HG03342 (cell line): ENCODE data around the gene SDK1.
"Not testable (repeated sequence)": the region's sequence is repeated elsewhere in the genome, so short reads cannot be mapped to it uniquely, and the experiment has no call there.

ENCODE experiments used
- ATAC-seq: cut with Tn5 transposase; IDR thresholded peaks from one replicate; pipeline ENCODE4 v1.9.1; 2021; ENCODE audit warnings: mild to moderate bottlenecking, moderate library complexity; ENCODE audit not compliant: unreplicated experiment

Gene SDK1

GRCh38 chr7:3643091-3643490, 342.0 kb downstream of the SDK1 start:
- no peak for ATAC-seq

- ATAC-seq: no peak
These were observed 347.2 kb downstream of the SDK1 start for GRCh38 chr7:3648276-3648675.

- no peak for ATAC-seq
These were observed 348.2 kb downstream of the SDK1 start for GRCh38 chr7:3649250-3649649.

GRCh38 chr7:3649678-3650440, 348.8 kb downstream of the SDK1 start:
- no peak for ATAC-seq

- ATAC-seq: no peak
These were observed 349.8 kb downstream of the SDK1 start for GRCh38 chr7:3650844-3651243.

GRCh38 chr7:3655635-3656034, 354.6 kb downstream of the SDK1 start:
- ATAC-seq: no peak

- ATAC-seq: no peak
These were observed 356.2 kb downstream of the SDK1 start for GRCh38 chr7:3657206-3657605.

GRCh38 chr7:3668743-3669142, 367.7 kb downstream of the SDK1 start:
- no peak for ATAC-seq

GRCh38 chr7:3670898-3671297, 369.8 kb downstream of the SDK1 start:
- no peak for ATAC-seq

GRCh38 chr7:3673524-3673923, 372.5 kb downstream of the SDK1 start:
- no peak for ATAC-seq

GRCh38 chr7:3678314-3678810, 377.3 kb downstream of the SDK1 start:
- no peak for ATAC-seq

GRCh38 chr7:3682028-3682710, 381.1 kb downstream of the SDK1 start:
- no peak for ATAC-seq

GRCh38 chr7:3683546-3684539, 382.8 kb downstream of the SDK1 start:
- no peak for ATAC-seq

- no peak for ATAC-seq
These were observed 387.0 kb downstream of the SDK1 start for GRCh38 chr7:3688071-3688470.

- no peak for ATAC-seq
These were observed 387.8 kb downstream of the SDK1 start for GRCh38 chr7:3688842-3689241.

- no peak for ATAC-seq
These were observed 390.6 kb downstream of the SDK1 start for GRCh38 chr7:3691478-3692158.

GRCh38 chr7:3695602-3696001, 394.6 kb downstream of the SDK1 start:
- no peak for ATAC-seq

- ATAC-seq: no peak
These were observed 395.1 kb downstream of the SDK1 start for GRCh38 chr7:3696113-3696512.

- no peak for ATAC-seq
These were observed 396.4 kb downstream of the SDK1 start for GRCh38 chr7:3697472-3697871.

- ATAC-seq: no peak
These were observed 404.2 kb downstream of the SDK1 start for GRCh38 chr7:3705258-3705657.

GRCh38 chr7:3706091-3706490, 405.0 kb downstream of the SDK1 start:
- not testable (repeated sequence) for ATAC-seq
